Sigmoid colon (tissue), 4 donors: Measurements from ENCODE around the gene CFAP46.

Source experiments
- CTCF ChIP-seq, 4 experiments: fragments of 450-650 bp in 3 of 4; fragments of 200-600 bp in 1 of 4; IDR thresholded peaks; one replicate each; pipeline ENCODE4 v1.5.1; 2016 to 2019; ENCODE audit warnings: antibody characterized with exemption in 4 of 4, mild to moderate bottlenecking in 3 of 4, moderate library complexity in 2 of 4
- EP300 ChIP-seq, 4 donors: sonication (generic); formaldehyde crosslinking; IDR thresholded peaks; one replicate each; pipeline ENCODE4 v1.6.1; 2017; ENCODE audit warnings: antibody characterized with exemption in 4 of 4
- POLR2A ChIP-seq, 2 donors: fragments of 450-650 bp; IDR thresholded peaks; one replicate each; pipeline ENCODE4 v1.6.1; 2016; ENCODE audit warnings: antibody characterized with exemption in 2 of 2, mild to moderate bottlenecking in 2 of 2, moderate library complexity in 2 of 2
- POLR2AphosphoS5 ChIP-seq, 4 donors: sonication (generic); formaldehyde crosslinking; IDR thresholded peaks; one replicate each; pipeline ENCODE4 v1.6.1; 2017; ENCODE audit warnings: antibody characterized with exemption in 4 of 4

- TF ChIP-seq CTCF (IDR thresholded peaks at IDR 0.05) (no peak), POLR2A (IDR thresholded peaks at IDR 0.05) (no peak), POLR2AphosphoS5 (IDR thresholded peaks at IDR 0.05) (no peak), EP300 (IDR thresholded peaks at IDR 0.05) (no peak)
These were observed 49.3 kb downstream of the CFAP46 start for GRCh38 chr10:132893090-132893489.
